ENCODE data around the gene PRKAG1.

The PRKAG1 gene

DNA sequence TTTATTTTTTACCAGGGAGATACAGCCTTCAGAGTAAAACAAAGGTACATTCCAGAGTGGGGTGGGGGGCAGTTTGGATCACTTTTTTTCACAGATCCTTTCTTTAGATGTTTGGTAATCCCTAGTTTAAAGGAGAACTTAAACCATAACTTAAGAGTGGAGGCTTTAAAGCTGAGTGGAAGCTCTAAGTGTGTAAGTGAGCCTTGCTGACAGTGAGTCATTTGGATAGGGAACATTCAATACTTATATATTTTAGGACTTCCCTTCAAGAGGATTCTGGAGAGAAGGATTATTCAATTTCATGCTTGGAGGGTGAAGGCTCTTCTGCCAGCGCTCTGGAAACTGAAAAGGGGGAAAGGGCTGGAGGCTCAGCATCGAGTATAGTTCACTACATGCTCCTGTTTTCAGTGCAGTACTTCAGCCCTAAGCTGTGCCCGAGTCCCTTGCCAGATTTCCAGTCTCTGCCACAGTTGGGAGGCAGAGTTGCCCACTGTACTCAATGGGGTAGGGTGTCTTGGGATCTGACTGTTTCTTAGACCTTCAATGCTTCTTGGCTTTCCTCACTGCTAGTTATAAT, 8.4 kb downstream of the PRKAG1 start:
- DNase-seq (ENCODE audit: low spot score), result no peak

DNA sequence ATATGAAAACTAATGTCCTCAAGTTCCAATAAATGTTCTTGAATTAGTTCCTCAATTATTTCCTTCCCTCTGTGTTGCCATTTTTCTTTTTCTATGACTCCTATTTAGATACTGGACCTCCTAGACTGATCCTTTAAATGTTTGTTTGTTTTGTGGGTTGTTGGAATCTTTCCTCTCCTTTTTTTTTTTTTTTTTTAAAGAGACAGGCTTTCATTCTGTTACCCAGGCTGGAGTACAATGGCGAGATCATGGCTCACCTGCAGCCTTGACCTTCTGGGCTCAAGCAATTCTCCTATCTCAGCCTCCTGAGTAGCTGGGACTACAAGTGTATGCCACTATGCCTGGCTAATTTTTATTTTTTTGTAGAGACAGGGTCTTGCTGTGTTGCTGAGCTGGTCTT, 9.6 kb downstream of the PRKAG1 start:
- no peak for DNase-seq (ENCODE audit: low spot score)

- DNase-seq (ENCODE audit: low spot score), result no peak
These were observed 18.2 kb downstream of the PRKAG1 start for GRCh38 chr12:49000346-49000745.

GRCh38 chr12:48999371-49000131, 19.0 kb downstream of the PRKAG1 start, which contains the start of gene DDN:
TSS of gene DDN (minus strand) at chr12:48999375. CDS start at chr12:48999287, 88 bp downstream.
- no peak for DNase-seq (ENCODE audit: low spot score)

GRCh38 chr12:48998497-48999353, 19.9 kb downstream of the PRKAG1 start:
- DNase-seq (ENCODE audit: low spot score), result no peak

- no peak for DNase-seq (ENCODE audit: low spot score)
These were observed 20.7 kb downstream of the PRKAG1 start for GRCh38 chr12:48997719-48998496.

GRCh38 chr12:48996794-48997718, 21.5 kb downstream of the PRKAG1 start:
- DNase-seq (ENCODE audit: low spot score), result peak; percentile 78

DNA sequence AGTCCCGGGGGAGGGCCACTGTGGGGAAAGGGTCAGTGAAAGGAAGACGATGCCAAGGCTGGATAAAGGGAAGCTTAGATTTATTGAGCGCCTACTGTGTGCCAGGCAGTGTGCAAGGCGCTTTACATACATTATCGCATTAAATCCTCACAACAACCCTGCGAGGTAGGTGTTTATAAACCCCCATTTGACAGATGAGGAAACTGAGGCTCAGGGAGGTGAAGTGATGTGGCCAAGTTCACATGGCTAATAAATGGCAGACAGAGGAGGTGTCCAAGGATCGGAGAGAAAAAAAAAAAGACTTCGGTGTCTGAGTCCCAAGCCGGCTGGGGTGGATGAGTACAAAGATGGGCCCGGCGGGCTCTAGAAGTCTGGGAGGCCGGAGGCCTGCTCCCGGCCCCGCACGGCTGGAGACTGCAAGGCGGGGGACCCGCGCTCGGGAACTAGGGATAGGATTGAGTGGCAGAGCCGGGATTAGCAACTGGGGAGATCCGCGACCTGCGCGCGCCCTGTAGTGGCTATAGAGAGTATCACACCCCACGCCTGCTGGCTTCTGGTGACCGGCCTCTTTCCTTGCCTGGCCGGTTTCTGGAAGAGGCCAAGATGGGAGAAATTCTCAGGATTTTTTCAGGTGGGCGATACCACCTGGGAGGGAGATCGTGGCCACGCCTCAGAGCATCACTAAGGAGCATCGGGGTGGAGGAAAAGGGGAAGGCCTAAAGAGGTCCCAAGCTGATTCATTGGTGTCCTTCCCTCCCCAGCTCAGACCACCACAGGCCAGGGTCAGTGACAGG, 23.3 kb downstream of the PRKAG1 start:
- DNase-seq (ENCODE audit: low spot score), result peak; percentile 45

GRCh38 chr12:48994224-48995085, 24.1 kb downstream of the PRKAG1 start:
- DNase-seq (ENCODE audit: low spot score), result no peak

- no peak for DNase-seq (ENCODE audit: low spot score)
These were observed 24.8 kb downstream of the PRKAG1 start for GRCh38 chr12:48993787-48994186.

DNA sequence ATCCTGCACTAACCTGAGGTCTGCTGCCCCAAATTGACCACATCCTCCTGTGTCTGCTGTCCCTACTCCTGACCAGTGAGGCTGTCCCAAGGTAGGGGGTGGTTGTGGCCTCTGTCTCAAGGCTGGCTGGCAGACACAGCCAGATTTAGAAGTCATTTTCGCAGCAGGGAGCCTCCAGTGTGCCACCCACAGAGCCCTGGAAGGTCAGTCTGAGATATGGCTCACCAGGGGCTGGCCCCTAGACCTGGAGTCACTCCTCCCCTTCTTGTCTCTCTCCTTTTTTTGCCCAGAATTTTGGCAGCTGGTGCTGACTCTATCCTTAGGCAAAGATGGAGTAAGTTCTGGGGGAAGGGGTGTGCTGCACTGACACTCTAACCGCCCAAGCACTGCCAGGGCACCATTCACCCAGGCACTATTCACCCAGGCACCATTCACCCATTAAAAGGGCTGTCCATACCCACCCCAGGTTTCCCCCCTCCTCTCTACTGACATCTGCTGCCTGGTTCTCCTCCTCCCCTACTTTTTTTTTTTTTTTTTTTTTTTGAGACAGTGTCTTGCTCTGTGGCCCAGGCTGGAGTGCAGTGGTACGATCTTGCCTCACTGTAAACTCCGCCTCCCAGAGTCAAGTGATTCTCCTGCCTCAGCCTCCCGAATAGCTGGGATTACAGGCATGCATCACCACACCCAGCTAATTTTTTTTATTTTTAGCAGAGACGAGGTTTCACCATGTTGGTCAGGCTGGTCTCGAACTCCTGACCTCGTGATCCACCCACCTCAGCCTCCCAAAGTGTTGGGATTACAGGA, 27.1 kb downstream of the PRKAG1 start:
- DNase-seq (ENCODE audit: low spot score), result no peak

- DNase-seq (ENCODE audit: low spot score), result no peak
These were observed 28.0 kb downstream of the PRKAG1 start for GRCh38 chr12:48990552-48990951.

DNA sequence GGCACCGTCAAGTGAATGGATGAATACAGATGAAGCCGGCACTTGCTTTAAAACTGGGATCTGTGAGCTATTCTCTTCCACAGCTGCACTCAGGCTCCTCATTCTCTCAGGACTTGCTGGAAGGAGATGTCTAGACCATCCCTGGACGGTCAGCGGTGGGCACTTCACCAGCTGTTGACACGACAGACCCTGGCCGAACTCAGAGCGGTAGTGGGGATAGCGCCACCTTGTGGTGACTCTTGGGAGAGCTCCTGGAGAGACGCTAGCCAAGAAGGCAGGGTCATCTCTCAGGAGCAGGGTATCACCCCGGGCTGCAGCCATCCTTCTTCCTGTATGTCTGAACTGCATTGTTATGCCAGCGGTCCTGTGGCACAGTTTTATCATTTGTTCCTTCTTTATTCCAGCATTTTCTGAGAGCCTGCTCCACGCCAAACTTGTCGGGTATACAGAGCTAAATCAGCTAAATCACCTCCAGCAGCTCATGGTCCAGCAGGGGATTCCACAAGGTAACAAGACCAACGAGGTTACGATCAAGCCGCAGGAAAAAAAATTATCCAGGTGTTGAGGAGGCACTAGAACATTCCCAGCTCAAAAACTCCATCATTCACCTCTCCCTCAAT, 30.4 kb downstream of the PRKAG1 start:
- DNase-seq (ENCODE audit: low spot score), result peak; percentile 76

- no peak for DNase-seq (ENCODE audit: low spot score)
These were observed 31.8 kb downstream of the PRKAG1 start for GRCh38 chr12:48986720-48987291.

DNA sequence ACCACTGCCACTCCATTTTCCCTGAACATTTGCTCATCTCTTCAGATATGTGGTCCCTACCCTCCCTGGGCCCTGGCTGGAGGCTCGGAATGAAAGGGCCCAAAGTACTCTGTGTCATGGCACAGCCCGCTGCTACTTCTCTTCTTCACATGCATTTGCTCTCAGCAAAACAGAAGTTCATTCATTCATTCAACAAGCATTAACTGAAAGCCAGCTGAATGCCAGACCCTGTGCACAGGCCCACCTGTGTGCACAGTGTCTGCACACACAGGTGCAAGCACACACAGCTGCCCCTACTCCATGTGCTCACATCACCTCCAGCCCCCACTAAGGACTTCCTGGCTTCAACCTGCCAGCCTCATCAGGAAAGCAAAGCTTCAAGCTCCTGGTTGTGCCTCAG, 32.7 kb downstream of the PRKAG1 start:
- DNase-seq (ENCODE audit: low spot score), result no peak

- no peak for DNase-seq (ENCODE audit: low spot score)
These were observed 33.1 kb downstream of the PRKAG1 start for GRCh38 chr12:48985475-48985897.

GRCh38 chr12:48982397-48983080, 36.0 kb downstream of the PRKAG1 start:
- DNase-seq (ENCODE audit: low spot score), result no peak

Data from hematopoietic multipotent progenitor cell treated with erythropoietin and hydrocortisone succinate and interleukin-3 and kit ligand, for 17 days (in vitro differentiated cells).